KBM-7 (cell line): ENCODE data around the gene AGPAT1.
"Not testable (repeated sequence)": the region's sequence is repeated elsewhere in the genome, so short reads cannot be mapped to it uniquely, and the experiment has no call there.

Experiments used
- DNase-seq: peaks from one replicate; pipeline ENCODE4 v3.0.0-alpha.2; 2015
- in situ Hi-C: fragments of 300-500 bp; cut with MboI; formaldehyde crosslinking; loops from 2 replicates; pipeline ENCODE4 v1.14.3; 2020; ENCODE audit warnings: low sequenced_read_pairs, low pct_unique_long_range_greater_than_20kb, mixed read lengths

Gene AGPAT1

DNA sequence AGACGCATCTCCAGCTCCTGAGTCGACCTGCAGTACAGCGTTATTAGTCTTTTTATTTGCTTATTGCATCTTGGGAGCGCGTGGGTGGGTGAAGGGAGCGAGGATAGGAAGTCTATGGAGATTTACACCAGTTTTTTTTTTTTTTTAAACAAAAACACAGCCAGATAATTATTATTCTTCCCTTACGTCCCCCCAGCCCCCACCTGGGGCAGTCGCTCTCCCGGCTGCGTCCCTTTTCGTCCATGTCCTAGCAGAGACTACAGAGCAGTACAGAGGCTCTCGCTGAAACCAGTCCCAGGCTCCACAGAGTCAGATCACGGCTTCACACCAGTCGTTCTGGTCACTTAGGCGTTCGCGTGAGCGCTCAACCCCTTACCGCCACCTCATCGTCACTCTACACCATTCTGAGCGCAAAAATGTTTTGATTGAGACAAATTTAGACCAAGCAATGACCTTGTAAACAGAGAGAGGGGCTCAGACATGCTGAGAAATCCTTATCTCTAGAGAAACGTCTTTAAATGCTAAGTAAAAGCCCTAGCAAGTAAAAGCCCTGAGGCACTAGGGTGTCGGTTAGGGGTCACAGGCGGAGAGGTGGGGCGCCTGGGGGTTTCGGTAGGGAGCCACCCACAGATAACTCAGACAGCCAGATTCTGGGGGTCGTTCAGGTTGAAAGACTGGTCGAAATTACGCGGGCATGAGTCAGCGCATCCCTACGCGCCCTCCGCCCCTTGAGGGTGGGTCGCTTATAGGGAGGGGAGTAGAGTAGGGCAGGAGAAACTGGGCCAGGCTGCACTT is 22.9 kb downstream of the AGPAT1 start:
- in situ Hi-C loops = no loop called here
- DNase-seq = no peak

GRCh38 chr6:32151863-32152768 is 23.8 kb downstream of the AGPAT1 start, which contains the start of gene PRRT1:
TSS of gene PRRT1 (minus strand) at chr6:32151939. CDS start at chr6:32151827, 112 bp downstream.
- no peak for DNase-seq
- in situ Hi-C loops = no loop called here

DNA sequence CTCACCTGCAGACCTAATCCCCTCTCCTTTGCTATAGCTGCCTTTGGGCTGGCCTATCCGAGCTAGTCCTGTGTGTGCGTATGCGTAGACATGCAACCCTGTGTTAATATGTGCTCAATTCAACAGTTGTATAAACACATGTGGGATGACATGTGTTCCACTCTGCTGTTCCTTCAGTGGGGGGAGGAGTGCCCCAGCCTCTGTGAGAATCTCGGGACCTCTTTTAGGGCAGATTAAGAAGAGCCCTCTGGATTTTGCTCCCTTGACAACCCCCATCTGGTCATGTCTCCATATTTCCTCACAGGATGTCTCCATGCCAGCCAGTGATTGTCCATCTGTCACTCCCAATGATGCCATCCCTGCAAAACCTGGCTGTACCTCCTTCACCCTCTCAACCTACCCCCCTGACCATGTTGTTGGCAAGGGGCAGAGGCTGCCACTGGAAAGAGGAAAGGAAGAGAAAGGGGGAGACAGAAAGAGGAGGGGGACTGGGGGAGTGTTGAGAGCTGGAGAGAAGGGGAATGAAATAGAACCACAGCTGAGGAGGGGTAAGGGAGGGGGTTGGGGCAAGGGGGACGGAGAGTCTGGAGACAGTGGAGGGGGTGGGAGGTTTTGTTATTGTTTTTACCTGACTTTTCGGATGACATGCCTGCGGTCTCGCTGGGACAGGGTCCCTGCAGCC is 24.6 kb downstream of the AGPAT1 start:
- in situ Hi-C loops = no loop called here
- DNase-seq = no peak

GRCh38 chr6:32149932-32150870 is 25.7 kb downstream of the AGPAT1 start:
- no peak for DNase-seq
- in situ Hi-C loops = no loop called here

GRCh38 chr6:32149092-32149755 is 26.7 kb downstream of the AGPAT1 start:
- in situ Hi-C loops = no loop called here
- DNase-seq = no peak

DNA sequence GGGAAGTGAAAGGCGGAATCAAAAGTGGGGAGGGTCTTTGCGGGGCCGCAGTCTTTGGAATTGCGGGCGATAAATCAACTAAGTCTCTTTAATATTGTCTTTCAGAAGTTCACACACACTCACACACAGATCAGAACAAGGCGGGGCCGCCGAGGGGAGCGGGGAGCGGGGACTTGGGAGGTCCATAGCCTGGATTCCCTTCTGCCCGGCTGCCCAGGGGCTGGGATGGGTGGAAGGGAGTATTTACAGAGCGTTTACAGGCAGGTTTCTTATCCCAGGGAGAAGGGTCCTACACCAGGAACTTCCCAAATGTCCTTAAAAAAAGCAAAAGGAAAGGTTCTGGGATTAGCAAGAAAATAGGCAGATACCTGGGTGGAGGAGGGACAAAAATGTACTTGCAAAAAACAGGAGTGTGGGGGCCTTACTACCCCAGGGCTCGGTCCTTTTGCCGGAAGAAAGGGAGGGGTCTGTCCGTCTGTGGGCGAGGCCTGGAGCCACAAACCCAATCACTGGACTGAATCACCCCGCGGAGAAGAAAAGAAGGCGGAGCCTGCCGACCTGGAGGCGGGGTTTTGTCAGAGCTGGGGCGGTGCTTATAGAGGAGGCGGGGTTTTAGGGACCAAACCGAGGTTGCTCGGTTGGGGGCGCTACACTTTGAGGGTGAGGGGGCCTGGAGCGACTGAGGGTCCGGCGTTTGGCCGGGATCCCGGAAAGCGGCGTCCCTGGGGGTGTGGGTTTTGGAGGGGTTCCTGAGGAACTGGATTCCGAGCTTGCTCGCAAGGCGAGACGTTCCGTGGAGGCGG is 27.4 kb downstream of the AGPAT1 start:
- DNase-seq = no peak
- in situ Hi-C loops = no loop called here

DNA sequence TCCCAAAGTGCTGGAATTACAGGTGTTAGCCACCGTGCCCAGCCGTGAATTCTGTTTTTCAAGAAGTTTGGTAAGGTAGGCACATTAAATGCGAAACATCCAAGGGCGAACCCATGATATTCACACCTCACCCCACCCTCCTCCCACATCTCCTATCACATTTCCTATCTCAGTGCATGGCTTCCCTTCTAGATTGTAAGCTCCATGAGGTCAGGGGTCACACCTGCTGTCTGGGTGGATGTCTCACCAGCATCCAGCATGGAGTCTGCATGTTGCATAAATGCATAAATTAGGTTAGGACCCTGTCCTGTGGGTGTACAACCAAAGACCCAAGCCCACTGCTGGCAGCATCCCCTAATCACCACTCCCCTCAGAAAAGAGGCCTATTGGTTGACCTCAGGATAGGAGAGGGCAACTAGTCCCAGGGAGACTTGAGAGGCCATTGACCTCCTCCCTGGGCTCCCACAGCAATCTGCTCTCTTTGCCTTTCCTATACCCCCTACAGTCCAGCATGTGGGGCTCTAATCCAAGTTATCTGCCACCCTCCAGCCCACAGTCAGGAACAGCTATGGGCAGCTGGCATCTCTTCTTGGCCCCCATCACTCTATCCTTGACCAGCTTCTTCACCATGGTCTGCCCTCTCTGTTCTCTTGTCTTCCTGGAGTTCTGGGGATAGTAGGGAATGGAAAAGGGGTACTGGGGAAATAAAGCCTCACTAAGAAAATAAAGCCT is 28.3 kb downstream of the AGPAT1 start:
- in situ Hi-C loops = no loop called here
- DNase-seq = no peak

DNA sequence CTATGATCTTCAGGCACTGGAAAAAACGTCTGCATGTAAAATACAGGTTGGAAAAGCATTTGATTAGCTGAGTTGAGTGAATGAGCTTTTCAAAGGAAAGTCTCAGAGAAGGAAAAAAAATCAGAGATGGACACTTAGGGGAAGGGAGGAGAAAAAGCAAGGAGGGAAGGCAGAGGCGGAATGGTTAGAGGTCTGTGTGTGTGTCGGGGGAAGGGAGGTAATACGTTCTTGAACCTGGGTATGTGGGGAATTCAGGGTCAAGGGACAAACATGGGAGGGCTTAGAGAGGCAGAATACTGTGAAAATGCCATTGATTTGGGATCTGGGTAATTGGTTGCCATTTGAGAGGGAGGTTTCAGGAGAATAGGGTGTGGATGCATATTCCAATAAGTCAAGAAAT is 29.2 kb downstream of the AGPAT1 start:
- no peak for DNase-seq
- in situ Hi-C loops = no loop called here

DNA sequence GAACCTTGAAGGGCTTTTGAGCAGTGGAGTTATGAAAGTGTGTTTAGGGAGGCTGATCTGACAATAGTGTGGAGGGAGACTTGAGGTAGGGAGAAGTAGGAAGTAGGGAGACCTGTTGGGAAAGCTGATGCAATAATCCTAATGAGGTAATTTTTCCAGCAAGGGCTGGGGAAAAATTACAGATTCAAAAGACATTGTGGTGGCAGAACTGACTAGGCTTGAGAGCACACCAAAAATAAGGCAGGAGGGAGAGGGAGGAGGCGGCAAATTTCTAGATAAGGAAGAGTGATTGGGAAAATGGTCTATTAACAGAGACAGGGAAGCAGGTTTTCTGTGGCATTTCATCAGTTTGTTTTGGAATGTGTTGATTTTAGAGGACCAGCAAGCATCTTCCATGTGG is 29.6 kb downstream of the AGPAT1 start:
- no peak for DNase-seq
- in situ Hi-C loops = no loop called here

- in situ Hi-C loops, DNase-seq: not testable (repeated sequence)
These were observed 31.6 kb downstream of the AGPAT1 start for GRCh38 chr6:32144238-32144637.

- in situ Hi-C loops = no loop called here
These were observed 35.4 kb downstream of the AGPAT1 start for GRCh38 chr6:32140420-32141046.

DNA sequence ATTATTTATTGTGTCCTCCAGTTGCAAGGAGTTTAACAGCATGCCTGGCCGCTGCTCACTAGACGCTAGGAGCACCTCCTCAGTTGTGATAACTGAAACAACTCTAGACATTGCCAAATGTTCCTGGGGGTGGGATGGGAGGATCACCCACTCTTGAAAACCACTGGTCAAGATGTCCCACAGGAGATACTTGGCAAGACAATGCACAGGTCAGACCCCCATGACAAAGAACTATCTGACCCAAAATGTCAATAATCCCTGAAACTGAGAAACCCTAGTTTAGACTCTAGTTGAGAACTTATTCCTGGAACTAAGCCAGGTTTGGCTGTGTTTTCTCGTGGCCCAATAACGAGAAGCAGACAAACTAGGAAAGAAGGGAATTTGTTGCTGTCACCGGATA is 36.3 kb downstream of the AGPAT1 start:
- DNase-seq = no peak
- in situ Hi-C loops = no loop called here

More at GRCh38 chr6:32140420-32141046, 35.4 kb downstream of the AGPAT1 start:
- DNase-seq = no peak

DNA sequence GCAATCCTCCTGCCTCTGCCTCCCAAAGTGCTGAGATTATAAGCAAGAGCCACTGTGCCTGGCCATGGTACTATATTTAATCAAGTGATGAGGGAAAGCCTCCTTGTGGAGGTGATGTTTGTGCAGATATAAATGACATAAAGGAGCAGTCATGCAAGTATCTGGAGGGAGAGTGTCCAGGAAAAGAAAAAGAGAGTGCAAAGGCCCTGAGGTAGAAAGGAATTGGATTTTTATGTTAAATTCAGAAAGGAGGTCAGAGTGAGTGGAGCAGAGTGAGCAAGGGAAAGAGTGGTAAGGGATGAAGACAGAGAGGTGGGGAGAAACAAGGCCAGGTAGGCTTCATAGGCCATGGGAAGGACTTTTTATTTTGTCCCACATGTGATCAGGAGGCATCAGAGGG is 38.4 kb downstream of the AGPAT1 start:
- DNase-seq = no peak
- in situ Hi-C loops = no loop called here

DNA sequence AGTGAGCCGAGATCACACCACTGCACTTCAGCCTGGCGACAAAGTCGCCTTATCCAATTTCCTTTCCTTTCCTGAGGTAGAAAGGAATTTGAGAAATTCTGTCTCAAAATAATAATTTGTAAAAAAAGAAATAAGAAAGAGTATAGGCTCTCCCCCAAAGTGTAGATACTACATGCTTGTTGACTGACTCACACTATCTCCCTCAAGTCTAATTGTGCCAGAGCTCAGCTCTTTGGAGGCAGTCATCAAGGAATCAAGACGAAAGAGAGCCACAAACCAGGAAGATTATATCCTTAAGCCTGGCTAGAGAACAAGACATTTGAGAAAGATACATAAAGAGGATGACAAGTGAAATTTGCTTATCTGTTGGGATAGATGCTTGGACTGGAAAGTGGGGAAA is 42.1 kb downstream of the AGPAT1 start:
- in situ Hi-C loops = no loop called here
- no peak for DNase-seq

DNA sequence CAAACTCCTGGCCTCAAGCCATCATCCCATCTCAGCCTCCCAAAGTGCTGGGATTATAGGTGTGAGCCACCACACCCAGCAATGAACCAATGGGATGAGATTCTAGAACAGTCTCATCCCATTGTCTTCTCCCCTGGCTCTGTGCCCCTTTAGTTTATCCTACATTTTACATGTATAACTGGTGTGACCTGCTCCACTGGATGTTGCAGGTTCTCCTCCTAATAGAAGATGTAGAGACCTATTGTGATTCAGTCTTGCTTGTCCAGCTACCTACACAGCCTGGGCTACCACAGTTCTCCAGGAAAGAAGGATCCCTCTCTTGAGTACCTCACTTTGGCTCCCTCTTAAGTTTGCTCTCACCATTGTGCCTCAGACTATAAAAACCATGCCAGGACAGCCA is 43.8 kb downstream of the AGPAT1 start:
- in situ Hi-C loops = no loop called here
- DNase-seq = no peak

- in situ Hi-C loops = no loop called here
- no peak for DNase-seq
These were observed 44.4 kb downstream of the AGPAT1 start for GRCh38 chr6:32131439-32131948.
